ENCODE results near the gene NCOA1.
"Not testable (repeated sequence)": the region's sequence is repeated elsewhere in the genome, so short reads cannot be mapped to it uniquely, and the experiment has no call there.

Gene NCOA1

DNA sequence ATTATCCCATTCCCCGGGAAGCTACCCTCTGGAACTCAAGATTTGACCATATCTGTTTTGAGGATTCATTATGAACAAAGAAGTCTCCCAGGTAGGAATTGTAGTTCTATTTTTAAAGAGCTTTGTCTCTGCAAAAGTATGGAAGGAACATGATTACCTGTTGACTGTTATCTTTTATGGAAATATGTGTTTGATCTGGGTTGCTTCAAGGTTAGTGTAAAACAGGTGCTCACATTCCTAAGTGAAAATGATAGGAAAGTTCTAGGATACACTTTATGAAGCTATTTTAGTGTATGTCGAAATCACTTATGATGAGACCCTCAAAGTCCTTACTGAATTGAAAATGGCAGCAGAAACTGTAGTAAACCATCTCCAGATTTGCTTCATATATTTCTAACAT, 153.0 kb downstream of the NCOA1 start:
- DNase-seq: no peak

DNA sequence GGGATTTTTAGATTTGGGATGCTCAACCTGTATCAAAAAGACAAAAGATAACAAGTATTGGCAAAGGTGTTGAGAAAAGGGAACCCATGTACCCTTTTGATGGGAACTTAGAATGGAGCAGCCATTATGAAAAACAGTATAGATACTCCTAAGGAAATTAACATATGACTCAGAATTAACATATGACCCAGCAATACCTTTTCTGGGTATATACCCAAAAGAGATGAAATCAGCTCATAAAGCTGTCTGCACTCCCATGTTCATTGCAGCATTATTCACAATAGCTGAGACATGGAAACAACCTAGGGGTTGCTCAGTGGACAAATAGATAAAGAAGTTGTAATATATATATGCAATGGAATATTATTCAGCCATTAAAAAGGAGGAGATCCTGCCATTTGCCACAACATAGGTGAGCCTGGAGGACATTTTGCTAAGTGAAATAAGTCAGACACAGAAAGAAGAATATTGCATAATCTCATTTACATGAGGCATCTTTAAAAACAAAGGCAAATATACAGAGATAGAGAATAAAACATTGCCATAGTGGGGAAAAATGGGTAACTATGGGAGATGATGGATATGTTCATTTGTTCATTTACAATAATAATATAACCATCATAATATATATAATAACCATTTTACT, 160.1 kb downstream of the NCOA1 start:
- no peak for DNase-seq

GRCh38 chr2:24651643-24652003, 160.6 kb downstream of the NCOA1 start:
- no peak for DNase-seq

DNA sequence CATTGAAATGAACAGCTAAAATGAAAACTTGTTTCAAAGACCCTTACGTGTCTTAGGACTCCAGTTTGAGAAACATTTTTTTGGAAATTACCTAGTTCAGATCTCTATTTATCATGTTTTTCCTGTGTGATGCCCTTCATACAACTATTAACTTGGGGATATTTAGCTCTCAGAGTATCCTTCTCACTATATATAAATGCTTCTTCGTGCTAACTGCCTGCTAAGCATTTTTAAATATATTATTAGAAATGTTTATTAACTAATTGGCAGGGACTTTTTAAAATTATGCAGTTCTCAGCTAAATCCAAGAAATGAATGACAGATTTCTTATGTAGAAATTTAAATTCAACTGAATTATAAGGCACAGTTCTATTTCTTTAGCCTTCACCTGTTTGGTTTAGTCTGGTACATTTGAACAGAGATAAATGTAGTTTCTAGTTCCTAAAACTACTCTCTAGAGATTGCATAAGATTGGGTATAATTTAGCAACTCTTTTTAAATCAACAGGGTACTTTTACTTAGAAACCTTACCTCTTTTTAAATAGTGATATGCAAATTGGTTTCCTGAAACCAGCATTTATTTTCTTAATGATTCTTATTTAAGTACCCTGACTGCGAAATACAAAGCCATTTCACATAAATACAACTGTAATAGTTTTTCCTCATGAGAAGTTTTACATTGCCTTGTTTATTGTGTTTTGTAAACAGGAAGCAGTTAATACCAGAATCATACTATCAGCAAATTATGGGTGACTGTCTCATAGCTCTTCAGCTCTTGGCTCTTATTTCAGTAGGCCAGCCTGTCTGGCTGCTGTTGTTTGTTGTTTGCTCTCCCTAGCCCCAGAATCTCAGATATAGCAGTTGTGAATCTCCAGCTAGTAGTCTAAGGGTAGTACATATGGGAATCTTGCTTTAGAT, 161.5 kb downstream of the NCOA1 start:
- no peak for DNase-seq

DNA sequence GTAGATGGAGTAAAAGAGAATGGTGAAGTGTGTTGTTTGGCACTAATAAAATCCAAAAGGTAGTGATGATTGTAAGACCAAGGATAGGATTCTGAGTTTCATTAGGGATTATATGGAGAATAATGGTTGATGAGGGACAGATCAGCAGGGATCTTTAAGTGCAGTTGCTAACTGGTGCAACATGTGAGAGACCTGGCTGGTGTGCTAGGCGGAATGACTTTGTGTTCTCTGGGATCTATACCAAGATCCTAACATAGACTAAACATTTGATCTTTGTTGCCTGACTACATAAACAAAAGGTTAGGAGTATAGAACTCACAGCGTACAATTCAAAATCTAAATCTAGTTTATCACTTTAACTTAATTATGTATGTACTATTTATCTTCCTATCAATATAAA, 166.8 kb downstream of the NCOA1 start:
- DNase-seq: no peak

- DNase-seq: no peak
Measured at GRCh38 chr2:24658531-24659202, 167.6 kb downstream of the NCOA1 start.

- DNase-seq: no peak
Measured at GRCh38 chr2:24659862-24660261, 168.8 kb downstream of the NCOA1 start.

DNA sequence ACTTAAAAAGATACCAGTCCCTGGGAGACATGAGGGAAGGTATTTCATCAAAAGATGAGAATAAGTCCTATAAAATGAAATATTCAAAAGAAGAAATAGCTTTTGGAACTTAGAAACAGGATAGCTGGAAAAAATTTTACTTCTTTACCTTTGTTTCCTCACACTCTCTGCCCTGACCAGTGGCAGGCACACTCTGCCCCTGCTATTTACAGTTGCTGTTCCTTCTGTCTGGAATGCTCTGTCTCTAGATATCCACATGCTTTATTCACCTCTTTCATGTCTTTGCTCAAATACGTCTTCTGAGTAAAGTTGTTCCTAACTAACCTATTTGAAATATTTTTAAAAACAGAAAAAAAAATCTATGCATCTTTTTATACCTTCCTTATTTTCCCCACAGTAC, 176.5 kb downstream of the NCOA1 start:
- DNase-seq: no peak

DNA sequence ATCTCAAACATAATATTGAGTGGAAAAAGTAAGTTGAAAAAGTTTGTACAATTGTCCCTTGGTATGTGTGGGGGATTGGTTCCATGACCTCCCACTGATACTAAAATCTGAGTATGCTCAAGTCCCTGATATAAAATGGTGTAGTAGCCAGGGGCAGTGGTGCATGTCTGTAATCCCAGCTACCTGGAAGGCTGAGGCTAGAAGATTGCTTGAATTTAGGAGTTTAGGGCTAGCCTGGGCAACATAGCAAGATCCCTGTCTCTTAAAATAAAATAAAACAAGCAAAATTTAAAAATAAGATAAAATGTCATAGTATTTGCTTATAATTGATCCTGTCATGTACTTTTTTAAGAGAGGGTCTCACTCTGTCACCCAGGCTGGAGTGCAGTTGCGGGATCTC, 180.2 kb downstream of the NCOA1 start:
- DNase-seq: no peak

- DNase-seq: no peak
Measured at GRCh38 chr2:24672589-24672988, 181.5 kb downstream of the NCOA1 start.

- no peak for DNase-seq
Measured at GRCh38 chr2:24675338-24675737, 184.3 kb downstream of the NCOA1 start.

GRCh38 chr2:24676493-24676892, 185.4 kb downstream of the NCOA1 start:
- DNase-seq: no peak

DNA sequence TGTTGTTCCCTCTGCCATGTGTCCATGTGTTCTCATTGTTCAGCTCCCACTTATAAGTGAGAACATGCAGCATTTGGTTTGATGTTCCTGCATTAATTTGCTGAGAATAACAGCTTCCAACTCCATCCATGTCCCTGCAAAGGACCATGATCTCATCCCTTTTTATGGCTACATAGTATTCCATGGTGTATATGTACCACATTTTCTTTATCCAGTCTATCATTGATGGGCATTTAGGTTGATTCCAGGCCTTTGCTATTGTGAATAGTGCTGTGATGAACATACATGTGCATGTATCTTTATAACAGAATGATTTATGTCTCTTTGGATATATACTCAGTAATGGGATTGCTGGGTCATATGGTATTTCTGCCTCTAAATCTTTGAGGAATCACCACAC, 187.0 kb downstream of the NCOA1 start:
- not testable (repeated sequence) for DNase-seq

DNA sequence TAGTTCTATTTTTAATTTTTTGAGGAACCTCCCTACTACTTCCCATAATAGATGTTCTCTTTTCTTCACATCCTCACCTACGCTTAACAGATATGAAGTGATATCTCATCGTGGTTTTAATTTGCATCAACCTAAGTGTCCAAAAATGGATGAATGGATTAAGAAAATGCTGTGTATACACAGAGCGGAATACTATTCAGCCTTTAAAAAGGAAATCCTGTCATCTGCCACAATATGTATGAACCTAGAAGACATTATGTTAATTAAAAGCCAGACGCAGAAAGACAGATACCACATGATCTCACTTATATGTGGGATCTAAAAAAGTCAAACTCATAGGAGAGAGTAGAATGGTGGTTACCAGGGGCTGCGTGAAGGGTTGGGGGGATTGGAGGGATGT, 189.1 kb downstream of the NCOA1 start:
- no peak for DNase-seq

DNA sequence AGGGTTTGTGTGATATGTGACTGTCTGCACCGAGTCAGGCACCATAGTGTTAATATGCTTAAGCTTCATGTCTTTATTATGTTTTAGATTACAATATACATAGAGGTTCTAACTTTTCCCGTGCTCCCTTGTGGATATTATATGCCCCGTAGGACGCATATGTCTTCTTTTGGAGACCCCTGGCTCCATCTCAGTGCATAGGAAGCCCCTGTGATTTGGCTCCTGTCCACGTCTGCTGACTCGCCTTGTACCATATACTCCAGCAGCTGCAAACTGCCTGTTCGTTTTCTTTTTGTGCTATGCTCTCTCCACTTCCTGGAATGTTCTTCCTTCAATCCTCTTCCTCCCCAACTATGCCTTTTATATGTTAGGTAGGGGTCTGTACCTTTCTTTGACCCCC, 191.2 kb downstream of the NCOA1 start:
- DNase-seq: no peak

DNA sequence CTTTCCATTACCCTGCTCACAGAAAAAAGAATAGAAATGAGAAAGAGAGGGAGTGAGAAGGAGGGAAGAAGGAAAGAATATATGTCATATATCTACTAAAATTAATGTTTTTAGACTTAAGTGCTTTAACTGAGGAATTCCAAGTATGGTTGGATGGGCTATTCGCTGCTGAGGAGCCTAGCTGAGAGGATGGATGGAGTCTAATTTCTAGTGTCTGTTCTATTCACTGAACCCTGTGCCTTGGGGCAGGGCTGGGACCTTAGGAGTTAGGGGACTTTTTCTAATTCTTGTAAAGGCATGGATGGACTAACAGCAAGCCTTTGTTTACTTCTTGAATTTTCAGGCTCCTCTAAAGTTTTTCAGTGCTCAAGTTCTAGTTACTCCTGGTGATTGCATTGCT, 192.4 kb downstream of the NCOA1 start:
- no peak for DNase-seq

DNA sequence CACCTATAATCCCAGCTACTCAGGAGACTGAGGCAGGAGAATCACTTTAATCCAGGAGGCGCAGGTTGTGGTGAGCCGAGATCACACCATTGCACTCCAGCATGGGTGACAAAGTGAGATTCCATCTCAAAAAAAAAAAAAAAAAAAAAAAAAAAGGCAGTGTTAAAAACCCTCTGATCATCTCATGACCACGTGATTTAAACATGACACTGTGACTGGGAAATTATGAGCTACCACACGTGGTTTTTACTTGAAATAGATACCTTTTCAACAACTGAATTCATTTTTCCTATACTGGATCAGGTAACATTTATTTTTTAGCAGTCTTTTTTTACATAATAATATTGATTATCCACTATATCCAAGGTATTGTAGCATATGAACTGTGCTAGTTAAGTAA, 199.5 kb downstream of the NCOA1 start:
- DNase-seq: no peak

- DNase-seq: no peak
Measured at GRCh38 chr2:24691806-24692205, 200.8 kb downstream of the NCOA1 start.

- no peak for DNase-seq
Measured at GRCh38 chr2:24697792-24698191, 206.7 kb downstream of the NCOA1 start.

GRCh38 chr2:24702800-24703199, 211.7 kb downstream of the NCOA1 start:
- DNase-seq: no peak

DNA sequence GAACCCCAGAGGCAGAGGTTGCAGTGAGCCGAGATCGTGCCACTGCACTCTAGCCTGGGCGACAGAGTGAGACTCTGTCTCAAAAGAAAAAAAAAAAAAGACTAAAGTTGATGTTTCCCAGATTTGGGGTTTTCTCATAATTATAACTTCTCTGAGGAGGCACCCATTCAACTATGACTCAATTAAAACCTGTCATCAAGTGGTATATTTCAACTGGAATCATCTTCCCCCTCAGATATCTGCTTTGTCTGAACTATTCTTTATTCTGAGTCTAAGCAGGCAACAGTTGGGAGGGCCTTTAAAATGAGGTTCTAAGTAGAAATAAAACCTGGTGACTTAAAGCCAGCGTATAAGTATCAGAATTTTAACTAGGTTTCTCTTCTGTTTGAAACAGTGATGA, 213.6 kb downstream of the NCOA1 start:
- DNase-seq: no peak

GRCh38 chr2:24707143-24707542, 216.1 kb downstream of the NCOA1 start:
- no peak for DNase-seq

DNA sequence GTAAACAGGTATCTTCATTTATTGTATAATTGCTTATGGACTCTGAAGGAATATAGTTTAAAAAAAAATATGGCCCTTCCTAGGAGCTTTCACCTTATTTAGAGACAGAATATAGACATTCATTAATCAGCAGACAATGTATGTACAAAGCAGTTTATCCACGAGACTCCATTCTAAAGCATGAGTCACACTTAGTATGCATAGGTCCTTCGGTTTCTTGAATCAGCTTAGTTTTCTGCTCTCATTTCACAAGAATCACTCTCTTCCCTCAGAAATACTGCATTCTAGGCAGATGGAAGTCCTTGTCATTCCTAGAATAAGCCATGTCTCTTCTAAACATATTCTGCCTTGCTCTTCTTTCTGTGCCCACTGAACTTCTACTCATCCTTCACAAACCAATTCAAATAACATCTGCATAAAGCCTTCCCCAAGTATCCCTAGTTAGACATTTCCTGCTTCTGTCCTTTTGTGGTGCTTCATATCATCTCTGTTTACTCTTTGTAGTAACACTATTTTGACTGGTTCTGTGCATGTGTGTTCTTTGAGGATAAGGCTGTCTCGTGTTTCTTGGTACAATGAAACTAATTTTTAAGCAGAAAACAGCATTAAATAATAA, 217.6 kb downstream of the NCOA1 start:
- DNase-seq: no peak

DNA sequence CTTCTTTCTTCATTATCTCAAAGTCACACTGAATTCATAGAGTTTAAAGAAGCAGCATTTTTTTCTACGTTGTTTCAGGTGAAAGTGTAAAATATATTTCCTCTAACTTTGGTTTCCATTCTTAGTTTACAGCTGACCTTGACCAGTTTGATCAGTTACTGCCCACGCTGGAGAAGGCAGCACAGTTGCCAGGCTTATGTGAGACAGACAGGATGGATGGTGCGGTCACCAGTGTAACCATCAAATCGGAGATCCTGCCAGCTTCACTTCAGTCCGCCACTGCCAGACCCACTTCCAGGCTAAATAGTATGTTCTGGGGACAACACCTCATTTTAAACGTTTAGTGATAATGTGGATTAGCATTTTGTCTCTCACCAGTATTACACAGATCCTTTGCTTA, 219.8 kb downstream of the NCOA1 start:
- no peak for DNase-seq
